ENCODE measurements around the gene QSER1.
"Not testable (repeated sequence)": the region's sequence is repeated elsewhere in the genome, so short reads cannot be mapped to it uniquely, and the experiment has no call there.

Gene QSER1

DNA sequence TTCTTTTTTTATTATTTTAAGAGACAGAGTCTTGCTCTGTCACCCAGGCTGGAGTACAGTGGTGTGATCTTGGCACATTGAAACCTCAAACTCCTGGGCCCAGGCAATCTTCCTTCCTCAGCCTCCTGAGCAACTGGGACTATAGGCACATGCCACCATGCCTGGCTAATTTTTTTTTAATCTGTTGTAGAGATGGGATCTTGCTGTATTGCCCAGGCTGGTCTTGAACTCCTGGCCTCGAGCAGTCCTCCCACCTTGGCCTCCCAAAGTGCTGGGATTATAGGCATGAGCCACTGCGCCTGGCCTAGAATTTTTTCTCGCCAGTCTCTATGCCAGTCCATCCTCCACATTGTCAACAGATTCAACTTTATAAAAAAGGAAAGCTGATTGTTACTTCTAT, 44.7 kb downstream of the QSER1 start:
- DNase-seq = not testable (repeated sequence)

- DNase-seq = no peak
Observed at GRCh38 chr11:32939046-32939445, 46.4 kb downstream of the QSER1 start.

GRCh38 chr11:32939866-32940265, 47.3 kb downstream of the QSER1 start:
- no peak for DNase-seq

DNA sequence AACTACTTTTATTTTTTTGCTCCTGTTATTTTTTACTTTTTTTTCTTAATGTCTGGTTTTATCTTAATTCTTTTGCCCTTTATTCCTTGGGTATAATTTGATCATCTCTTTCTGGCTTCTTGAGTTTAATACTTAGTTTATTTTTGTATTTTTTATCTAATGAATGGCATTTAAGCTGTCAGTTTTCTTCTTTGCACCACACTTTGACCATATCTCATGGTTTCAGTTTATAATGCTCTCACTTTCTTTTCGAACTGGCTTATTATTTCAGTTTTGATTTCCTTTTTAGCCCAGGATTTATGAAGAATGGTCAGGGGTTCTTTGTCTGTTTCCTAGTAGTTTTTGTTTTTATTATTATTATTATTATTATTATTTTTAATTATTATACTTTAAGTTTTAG, 48.3 kb downstream of the QSER1 start:
- DNase-seq = no peak

DNA sequence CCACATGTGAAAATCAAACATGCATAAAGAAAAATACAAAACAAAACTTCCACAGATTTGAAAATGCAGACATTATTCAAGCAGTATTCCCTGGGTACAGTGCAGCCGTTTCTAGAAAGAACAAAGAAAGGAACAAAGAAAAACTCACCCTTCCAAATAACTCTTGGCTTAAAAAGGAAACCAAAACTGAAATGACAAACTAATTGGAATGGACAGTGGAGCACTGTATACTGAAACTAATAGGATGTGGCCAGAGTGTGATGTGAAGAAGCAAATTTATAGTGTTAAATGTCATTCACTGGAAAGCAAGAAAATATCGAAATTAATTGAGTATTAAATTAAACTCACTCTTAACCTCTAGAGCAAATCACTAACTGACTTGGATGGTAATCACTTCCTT, 55.4 kb downstream of the QSER1 start:
- no peak for DNase-seq

DNA sequence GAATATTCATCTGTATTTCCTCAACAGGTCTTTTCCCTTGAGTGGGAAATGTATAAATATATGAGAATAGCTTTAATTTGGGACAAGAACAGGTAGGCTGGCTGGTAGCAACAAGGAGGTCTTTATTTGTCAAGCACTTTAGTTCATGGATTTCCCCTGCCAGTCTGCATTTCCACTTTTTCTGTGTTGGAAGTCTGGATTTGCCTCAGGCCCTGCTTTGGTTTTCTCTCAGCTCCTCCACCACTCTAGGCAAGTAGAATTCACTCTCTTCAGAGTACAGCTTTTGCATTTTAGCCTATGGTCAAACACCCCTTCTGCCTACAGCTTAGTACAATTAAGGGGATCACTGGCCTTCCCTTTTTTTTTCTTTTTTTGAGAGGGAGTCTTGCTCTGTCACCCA, 57.1 kb downstream of the QSER1 start:
- DNase-seq = no peak

- no peak for DNase-seq
Observed at GRCh38 chr11:32952421-32952820, 59.8 kb downstream of the QSER1 start.

- no peak for DNase-seq
Observed at GRCh38 chr11:32953700-32954099, 61.1 kb downstream of the QSER1 start.

DNA sequence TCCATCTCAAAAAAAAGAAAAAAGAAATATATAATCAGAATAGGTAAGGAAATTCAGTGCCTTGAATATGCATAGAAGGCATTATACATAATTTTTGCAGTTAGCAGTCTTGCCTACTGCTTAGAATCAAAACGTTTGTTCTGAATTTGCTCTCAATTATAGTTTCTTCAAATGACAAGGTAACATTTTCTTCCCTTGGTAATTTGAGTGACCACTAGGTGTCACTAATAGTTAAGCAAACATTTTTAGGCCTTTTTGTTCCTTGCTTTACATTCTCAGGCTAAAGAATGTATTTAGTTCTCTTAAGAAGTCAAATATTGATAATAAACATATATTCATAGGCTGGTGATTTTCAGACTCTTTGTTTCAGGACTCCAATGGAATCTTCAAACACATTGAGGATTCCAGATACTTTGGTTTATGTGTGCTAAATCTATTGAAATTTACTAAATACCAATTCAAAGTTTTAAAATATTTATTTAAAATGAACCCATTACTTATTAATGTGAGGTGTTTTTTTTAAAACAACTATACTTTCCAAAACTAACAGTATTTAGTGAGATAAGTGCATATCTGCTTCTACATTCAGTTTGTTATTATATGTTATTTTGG, 68.0 kb downstream of the QSER1 start:
- DNase-seq = peak; percentile 48

GRCh38 chr11:32962016-32962415, 69.4 kb downstream of the QSER1 start:
- no peak for DNase-seq

GRCh38 chr11:32963721-32964120, 71.1 kb downstream of the QSER1 start:
- no peak for DNase-seq

DNA sequence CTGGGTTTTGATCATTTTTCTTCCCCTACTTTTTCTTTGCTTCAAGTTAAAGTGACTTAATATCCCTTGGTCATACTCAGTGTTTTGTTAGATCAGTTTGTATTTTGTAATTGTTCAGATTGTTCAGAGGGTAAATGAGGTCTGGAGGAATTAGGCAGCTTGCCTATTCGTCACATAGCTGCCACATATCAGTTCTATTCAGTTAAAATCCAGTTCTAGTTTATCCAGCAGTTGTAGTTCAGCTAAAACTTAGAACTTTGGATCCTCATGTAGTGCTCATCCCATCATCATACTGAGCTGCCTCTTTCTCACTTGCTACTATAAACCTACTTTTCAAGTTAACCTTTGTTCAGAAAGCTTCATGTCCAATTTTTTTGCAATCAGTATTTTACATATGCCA, 75.9 kb downstream of the QSER1 start:
- no peak for DNase-seq

- not testable (repeated sequence) for DNase-seq
Observed at GRCh38 chr11:32972233-32972632, 79.6 kb downstream of the QSER1 start.

- DNase-seq = no peak
Observed at GRCh38 chr11:32972781-32973180, 80.2 kb downstream of the QSER1 start.

GRCh38 chr11:32982626-32983025, 90.0 kb downstream of the QSER1 start:
- DNase-seq = no peak

DNA sequence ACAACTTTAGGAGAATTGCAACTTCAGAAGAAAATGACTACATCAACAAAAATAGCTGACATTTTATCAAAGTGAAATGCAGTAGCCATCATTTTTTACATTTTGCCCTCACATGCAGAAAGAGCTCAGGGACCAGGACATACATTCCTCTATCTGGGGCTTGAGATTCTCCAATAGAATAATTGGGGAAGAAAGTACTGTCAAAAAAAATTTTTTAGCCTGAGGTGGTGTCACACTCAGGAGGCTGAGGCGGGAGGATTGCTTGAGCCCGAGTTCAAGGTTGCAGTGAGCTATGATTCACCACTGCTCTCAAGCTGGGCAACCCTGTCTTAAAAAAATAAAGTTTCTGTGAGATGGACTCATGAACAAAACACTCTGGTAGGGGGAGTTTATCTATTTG, 90.9 kb downstream of the QSER1 start:
- no peak for DNase-seq

DNA sequence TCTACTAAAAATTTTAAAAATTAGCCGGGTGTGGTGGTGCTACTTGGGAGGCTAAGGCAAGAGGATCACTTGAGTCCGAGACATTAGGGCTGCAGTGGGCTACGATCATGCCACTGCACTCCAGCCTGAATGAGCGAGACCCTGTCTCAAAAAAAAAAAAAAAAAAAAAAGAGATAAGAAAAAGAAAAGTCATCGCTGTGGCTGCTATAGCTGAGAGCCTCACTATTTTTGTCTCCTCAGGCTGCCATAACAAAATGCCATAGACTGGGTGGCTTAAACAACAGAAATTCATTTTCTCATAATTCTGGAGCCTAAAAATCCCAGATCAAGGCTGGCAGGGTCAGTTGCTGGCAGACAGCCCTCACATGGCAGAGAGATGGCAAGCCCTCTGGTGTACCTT, 93.0 kb downstream of the QSER1 start:
- DNase-seq = no peak

GRCh38 chr11:32987851-32988250, 95.2 kb downstream of the QSER1 start:
- no peak for DNase-seq

GRCh38 chr11:32990481-32990880, 97.9 kb downstream of the QSER1 start:
- no peak for DNase-seq

DNA sequence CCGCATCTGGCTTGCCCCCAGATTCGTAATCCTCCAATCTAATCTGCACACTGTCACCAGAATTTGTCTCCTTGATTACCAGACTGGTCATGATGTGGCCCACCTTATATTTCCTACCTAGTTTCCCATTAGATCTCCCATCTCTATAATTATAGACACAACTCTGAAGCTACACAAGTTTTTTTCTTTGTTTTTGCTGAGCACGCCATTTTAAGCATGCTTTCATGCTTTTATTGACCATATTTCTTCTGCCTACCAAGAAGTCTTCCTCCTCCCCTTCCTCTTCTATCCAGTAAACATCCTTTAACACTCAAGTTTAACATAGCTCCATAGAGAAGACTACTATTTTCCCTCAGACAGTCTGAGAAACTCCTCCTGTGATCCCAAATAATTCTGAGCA, 98.8 kb downstream of the QSER1 start:
- DNase-seq = no peak

DNA sequence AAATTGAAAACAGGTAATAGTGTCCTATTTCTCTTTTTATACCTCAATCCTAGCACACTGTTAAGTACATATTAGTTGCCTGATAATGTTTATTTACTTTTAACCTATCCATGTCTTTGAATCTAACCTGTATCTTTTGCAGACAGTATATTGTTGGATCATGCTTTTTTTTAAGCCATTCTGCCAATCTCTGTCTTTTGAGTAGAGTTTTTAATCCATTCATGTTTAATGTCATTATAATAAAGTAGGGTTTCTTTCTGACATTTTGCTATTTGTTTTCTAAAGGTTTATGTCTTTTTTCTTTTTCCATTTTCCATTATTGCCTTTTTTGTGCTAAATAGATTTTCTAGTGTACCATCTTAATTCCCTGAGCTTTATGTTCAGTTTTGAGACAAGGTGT, 99.3 kb downstream of the QSER1 start:
- DNase-seq = no peak

- DNase-seq = no peak
Observed at GRCh38 chr11:33000181-33000580, 107.6 kb downstream of the QSER1 start.

- DNase-seq = no peak
Observed at GRCh38 chr11:33001281-33001680, 108.7 kb downstream of the QSER1 start.

DNA sequence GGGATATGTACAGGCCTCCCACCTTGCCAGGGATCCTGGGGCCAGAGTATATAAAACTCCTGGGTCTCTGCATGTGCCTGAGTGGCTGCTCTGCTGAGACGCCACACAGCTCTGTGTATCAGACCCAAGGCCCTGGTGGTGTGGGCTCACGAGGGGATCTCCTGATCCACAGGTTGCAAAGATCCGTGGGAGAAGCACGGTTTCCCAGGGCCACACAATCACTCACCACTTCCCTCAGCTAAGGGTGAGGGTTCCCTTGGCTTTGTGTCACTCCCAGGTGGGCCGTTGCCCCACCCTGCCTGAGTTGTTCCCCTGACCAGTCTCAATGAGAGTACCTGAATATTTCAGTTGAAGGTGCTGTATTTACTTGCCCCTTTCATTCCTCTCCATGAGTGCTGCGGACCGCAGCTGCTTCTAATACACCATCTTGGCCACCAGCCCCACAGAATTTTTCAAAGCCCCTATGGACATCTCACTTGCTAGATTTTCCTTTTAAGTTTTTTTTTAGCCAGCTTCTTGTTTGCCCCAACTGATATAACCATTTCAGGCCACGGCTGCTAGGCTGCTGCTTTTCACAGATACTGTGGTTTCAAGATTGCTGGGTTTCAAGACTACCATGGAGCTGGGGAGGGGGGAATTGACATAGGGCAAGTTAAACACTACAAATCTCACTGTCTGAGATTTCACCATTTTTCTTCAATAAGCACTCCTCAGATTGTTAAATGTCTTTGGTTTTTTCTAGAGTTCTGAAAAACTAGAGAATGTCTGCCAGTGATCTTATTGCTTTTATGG, 109.3 kb downstream of the QSER1 start:
- DNase-seq = no peak

GRCh38 chr11:33005175-33005574, 112.6 kb downstream of the QSER1 start:
- DNase-seq = no peak

Data from NCI-H82 (cell line).